Esophagus muscularis mucosa (tissue), 4 donors: ENCODE measurements around the gene FOXN3. TPM values are rescaled to one million over a fixed set of nuclear protein-coding genes. Genes with fewer than 3 reads are reported as not detected.
A peak's percentile ranks its signal among the peaks of the same experiment; 100 is the strongest.

ENCODE experiments used
- DNase-seq: peaks from one replicate; pipeline ENCODE4 v3.0.0-alpha.2; 2017; ENCODE audit errors: extremely low spot score
- H3K27ac ChIP-seq, 4 donors: fragments of 200-600 bp; sonication (generic); replicated peaks in 1 of 4; 1 replicate in 3 of 4; 2 replicates in 1 of 4; pipeline ENCODE4 v1.5.1; 2016 to 2019; ENCODE audit warnings: mild to moderate bottlenecking in 1 of 4
- H3K27me3 ChIP-seq, 4 donors: fragments of 200-600 bp; sonication (generic); one replicate each; pipeline versions ENCODE4 v1.5.1 to v1.6.0; 2016 to 2019
- H3K36me3 ChIP-seq, 4 donors: fragments of 200-600 bp; sonication (generic); one replicate each; pipeline ENCODE4 v1.5.1; 2016 to 2019
- H3K4me1 ChIP-seq, 4 donors: fragments of 200-600 bp; sonication (generic); one replicate each; pipeline ENCODE4 v1.5.1; 2016 to 2019
- H3K4me3 ChIP-seq, 4 donors: fragments of 200-600 bp; sonication (generic); 1 replicate in 2 of 4; 2 replicates in 2 of 4; pipeline ENCODE4 v1.5.1; 2016 to 2019; ENCODE audit warnings: mild to moderate bottlenecking in 4 of 4, moderate library complexity in 1 of 4
- H3K9me3 ChIP-seq, 4 donors: fragments of 200-600 bp; sonication (generic); 1 replicate in 3 of 4; 2 replicates in 1 of 4; pipeline ENCODE4 v1.5.1; 2016 to 2019
- EP300 ChIP-seq: sonication (generic); formaldehyde crosslinking; IDR thresholded peaks from one replicate; pipeline ENCODE4 v1.6.1; 2017; ENCODE audit warnings: antibody characterized with exemption
- POLR2A ChIP-seq: fragments of 450-650 bp; IDR thresholded peaks from one replicate; pipeline ENCODE4 v1.6.1; 2017; ENCODE audit warnings: antibody characterized with exemption, moderate library complexity, mild to moderate bottlenecking, low read depth
- POLR2AphosphoS5 ChIP-seq, 2 donors: sonication (generic); formaldehyde crosslinking; IDR thresholded peaks; one replicate each; pipeline ENCODE4 v1.6.1; 2017; ENCODE audit warnings: antibody characterized with exemption in 2 of 2
- WGBS: methylation state at CpG from one replicate; pipeline ENCODE4 v1.1.5; 2018; 5-methylcytosine and 5-hydroxymethylcytosine counted together
- intact Hi-C: fragments of 100-400 bp; cut with DNase I; formaldehyde crosslinking; loops from one replicate; pipeline ENCODE4 v1.15.1; 2023
- total RNA-seq, 4 donors: library from RNA; depleted of rRNA; stranded (reverse); fragments of >200 nt; gene quantifications; one replicate each; pipeline versions ENCODE4 v1.1.0 to v1.2.1, GENCODE V29; 2016
- TF ChIP-seq, protein P1 (sequence below), 3 experiments: fragments of 200-600 bp in 2 of 3; fragments of 450-650 bp in 1 of 3; sonication (generic) in 2 of 3; IDR thresholded peaks; one replicate each; pipeline ENCODE4 v1.5.1; 2017 to 2019; ENCODE audit warnings: antibody characterized with exemption in 3 of 3, mild to moderate bottlenecking in 2 of 3, moderate library complexity in 1 of 3

The FOXN3 gene
- total RNA-seq, 4 donors from 2014 or later = 114 to 180 (median 145) TPM

DNA sequence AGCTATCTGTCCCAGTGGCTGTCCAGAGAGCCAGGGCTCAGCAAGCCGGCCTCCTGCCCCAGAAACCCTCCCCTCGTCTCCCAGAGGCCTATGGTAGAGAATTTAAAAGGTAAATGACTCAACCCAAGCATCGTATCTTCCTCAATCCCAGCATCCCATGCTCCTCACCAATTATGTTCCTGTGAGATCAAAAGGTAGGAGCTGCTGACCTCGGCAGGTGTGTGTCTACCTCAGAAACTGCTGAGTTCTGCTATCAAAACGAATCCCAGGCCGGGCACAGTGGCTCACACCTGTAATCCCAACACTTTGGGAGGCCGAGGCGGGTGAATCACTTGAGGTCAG, 49.3 kb downstream of the FOXN3 start:
- intact Hi-C loops = no loop called here
- H3K27me3 ChIP-seq = no peaks in the 10 kb centered on the region
- DNase-seq = no peak
- no peaks in the 10 kb centered on the region for H3K36me3 ChIP-seq
- no peak overlapping the region for H3K4me3 ChIP-seq
- no peak for TF ChIP-seq POLR2A
- TF ChIP-seq, protein P1, sequence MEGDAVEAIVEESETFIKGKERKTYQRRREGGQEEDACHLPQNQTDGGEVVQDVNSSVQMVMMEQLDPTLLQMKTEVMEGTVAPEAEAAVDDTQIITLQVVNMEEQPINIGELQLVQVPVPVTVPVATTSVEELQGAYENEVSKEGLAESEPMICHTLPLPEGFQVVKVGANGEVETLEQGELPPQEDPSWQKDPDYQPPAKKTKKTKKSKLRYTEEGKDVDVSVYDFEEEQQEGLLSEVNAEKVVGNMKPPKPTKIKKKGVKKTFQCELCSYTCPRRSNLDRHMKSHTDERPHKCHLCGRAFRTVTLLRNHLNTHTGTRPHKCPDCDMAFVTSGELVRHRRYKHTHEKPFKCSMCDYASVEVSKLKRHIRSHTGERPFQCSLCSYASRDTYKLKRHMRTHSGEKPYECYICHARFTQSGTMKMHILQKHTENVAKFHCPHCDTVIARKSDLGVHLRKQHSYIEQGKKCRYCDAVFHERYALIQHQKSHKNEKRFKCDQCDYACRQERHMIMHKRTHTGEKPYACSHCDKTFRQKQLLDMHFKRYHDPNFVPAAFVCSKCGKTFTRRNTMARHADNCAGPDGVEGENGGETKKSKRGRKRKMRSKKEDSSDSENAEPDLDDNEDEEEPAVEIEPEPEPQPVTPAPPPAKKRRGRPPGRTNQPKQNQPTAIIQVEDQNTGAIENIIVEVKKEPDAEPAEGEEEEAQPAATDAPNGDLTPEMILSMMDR (IDR thresholded peaks at IDR 0.05) = no peak
- TF ChIP-seq EP300 = no peak
- no peak for TF ChIP-seq POLR2AphosphoS5 (IDR thresholded peaks at IDR 0.05)
- WGBS = 81% methylated on average over 8 of the region's 8 CpGs
- peaks cover 68 to 89% (median 80%) of the 10 kb centered on the region in 4 donors for H3K4me1 ChIP-seq
- H3K27ac ChIP-seq = peak overlapping the region in 1 of 4 donors; percentile 13
- H3K9me3 ChIP-seq = no peaks in the 10 kb centered on the region

DNA sequence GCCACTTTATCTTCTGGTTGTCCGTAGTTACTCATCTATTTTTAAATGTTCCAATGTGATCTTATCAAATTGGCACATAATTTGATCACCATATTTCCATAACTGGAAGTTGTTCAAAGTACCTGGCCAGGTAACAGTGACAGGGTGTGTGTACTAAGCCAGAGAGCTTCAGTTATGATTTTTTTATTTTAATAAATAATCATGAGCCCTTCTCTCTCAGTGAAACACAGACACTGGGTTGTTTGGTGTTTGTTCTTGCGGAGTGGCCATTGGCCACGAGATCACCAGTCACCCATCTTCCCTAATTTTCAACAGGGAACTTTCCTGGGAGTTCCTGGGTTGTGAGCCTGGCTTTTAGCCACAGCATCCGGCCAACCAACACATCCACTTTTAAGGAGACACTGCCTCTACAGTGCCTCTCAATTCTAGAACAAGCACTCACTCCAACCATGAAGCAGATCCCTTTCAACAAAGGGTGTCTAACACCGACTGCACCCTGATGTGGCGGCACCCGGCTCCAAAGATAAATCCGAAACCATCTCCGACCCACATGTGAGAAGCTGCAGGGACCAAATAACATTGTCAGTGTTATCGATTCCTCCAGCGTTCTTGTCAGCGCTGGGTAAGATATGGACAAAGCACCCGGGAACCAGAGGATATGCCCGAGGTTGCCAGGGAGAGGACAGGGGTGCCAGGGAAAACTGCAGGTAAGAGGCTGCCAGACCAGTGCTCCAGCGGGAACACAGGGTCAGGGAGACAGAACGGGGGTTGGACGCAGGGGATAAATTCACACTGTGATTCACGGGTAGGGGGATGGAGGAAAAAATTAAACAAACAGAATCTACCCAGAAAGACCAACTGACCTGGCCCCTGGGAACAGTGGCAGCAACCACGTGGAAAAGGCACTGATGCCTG, 49.9 kb downstream of the FOXN3 start:
- Histone ChIP-seq H3K36me3 (no peaks in the 10 kb centered on the region), H3K9me3 (no peaks in the 10 kb centered on the region), H3K27ac (peak overlapping the region in 2 of 4 donors; percentile 13 to 17), H3K27me3 (no peaks in the 10 kb centered on the region), H3K4me3 (peak overlapping the region in 1 of 4 donors; percentile 3), H3K4me1 (peaks cover 69 to 87% (median 79%) of the 10 kb centered on the region in 4 donors)
- WGBS = 67% methylated on average over 18 of the region's 19 CpGs
- intact Hi-C loops = no loop called here
- TF ChIP-seq EP300 (no peak), POLR2A (no peak), POLR2AphosphoS5 (IDR thresholded peaks at IDR 0.05) (no peak)
- no peak for DNase-seq

DNA sequence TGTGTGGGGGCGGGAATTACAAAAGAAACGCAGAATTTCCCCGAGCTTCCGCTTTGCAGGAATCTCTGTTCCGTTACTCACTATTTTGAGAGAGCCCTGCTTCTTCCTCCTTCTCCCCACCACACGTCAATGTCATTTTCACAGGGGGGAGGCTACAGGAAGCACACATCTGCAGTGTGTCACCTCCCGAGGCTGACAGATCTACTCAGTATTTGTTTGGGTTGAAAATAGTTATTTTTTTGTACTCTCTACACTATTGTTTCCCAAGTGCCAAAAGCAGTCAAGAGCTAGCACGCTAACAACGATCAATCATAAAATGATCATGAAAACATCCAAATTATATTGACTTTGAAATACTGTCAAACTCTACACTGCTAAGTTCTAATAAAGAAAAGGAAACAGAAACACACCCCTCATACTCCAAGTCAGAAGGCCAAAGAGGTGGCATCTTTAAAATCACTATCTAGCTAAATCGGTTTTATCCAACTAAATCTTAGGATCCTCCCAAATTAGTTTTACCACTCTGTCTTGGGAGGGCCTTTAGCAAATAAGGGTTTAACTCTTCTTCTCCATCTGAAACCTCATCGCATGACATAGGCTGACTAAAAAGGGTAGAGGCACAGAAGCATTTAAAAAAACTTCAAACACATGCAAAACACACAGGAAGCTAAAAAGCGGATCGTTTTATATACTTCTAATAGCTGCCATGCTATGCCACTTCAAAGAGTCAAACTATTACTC, 51.8 kb downstream of the FOXN3 start:
- Histone ChIP-seq H3K27ac (no peak overlapping the region), H3K27me3 (no peaks in the 10 kb centered on the region), H3K4me1 (peaks cover 57 to 71% (median 62%) of the 10 kb centered on the region in 4 donors), H3K9me3 (no peaks in the 10 kb centered on the region), H3K36me3 (no peaks in the 10 kb centered on the region), H3K4me3 (no peak overlapping the region)
- no peak for DNase-seq
- TF ChIP-seq EP300 (no peak), POLR2AphosphoS5 (IDR thresholded peaks at IDR 0.05) (peak in 1 of 2 donors; percentile 18)
- 47% methylated on average over 13 of the region's 13 CpGs for WGBS
- intact Hi-C loops = no loop called here

DNA sequence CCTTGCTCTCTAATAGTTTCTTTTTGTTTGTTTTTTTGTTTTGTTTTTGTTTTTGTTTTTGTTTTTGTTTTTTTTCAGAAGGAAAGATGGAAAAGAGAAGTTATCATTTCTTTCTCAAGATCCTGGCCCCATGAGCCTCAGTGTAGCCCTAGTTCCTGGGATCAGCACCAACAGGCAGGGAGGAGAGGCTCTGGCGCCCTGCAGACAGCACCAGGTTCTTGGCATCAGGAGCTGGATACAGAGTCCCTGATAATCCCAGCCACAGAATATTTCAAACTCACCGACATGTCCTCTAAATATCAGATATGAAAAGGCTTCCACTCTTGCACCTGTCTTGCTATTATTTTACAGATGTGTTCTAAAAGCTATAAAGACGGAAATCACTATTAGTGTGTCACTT, 52.7 kb downstream of the FOXN3 start:
- peaks cover 58 to 71% (median 65%) of the 10 kb centered on the region in 4 donors for H3K4me1 ChIP-seq
- 86% methylated on average over 3 of the region's 3 CpGs for WGBS
- H3K4me3 ChIP-seq = no peak overlapping the region

DNA sequence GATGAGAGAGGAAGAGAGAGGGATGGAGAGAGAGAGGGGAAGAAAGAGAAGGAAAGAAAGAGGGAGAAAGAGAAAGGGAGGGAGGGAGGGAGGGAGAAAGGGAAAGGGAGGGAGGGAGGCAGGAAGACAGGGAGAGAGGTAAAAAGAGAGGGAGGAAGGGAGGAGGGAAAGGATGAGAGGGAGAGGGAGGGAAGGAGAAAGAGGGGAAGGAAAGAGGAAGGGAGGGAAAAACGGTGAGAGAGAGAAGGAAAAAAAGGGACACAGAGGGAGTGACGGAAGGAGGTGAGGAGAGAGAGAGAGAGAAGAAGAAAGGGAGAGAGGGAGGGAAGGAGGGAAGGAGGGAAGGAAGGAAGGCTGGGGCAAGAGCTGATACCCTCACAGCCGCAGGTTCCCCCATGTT, 56.8 kb downstream of the FOXN3 start:
- H3K27me3 ChIP-seq = no peaks in the 10 kb centered on the region
- intact Hi-C loops = no loop called here
- H3K9me3 ChIP-seq = no peaks in the 10 kb centered on the region
- no peak for TF ChIP-seq POLR2AphosphoS5 (IDR thresholded peaks at IDR 0.05)
- no peak overlapping the region for H3K4me3 ChIP-seq
- peaks cover 35 to 44% (median 40%) of the 10 kb centered on the region in 4 donors for H3K4me1 ChIP-seq
- H3K36me3 ChIP-seq = no peaks in the 10 kb centered on the region
- DNase-seq = no peak
- H3K27ac ChIP-seq = peak overlapping the region; percentile 34 to 71 (median 50)
- WGBS = 72% methylated on average over 3 of the region's 3 CpGs

More for the DNA sequence above, 52.7 kb downstream of the FOXN3 start:
- Histone ChIP-seq H3K27me3 (no peaks in the 10 kb centered on the region), H3K9me3 (no peaks in the 10 kb centered on the region), H3K27ac (no peak overlapping the region), H3K36me3 (no peaks in the 10 kb centered on the region)
- no peak for DNase-seq
- TF ChIP-seq POLR2AphosphoS5 (IDR thresholded peaks at IDR 0.05) (no peak), EP300 (no peak), POLR2A (no peak)
- TF ChIP-seq, protein P1 (IDR thresholded peaks at IDR 0.05) = no peak
- intact Hi-C loops = no loop called here
